Osteocyte (in vitro differentiated cells): ENCODE measurements around the gene C1orf87. TPM values are rescaled to one million over a fixed set of nuclear protein-coding genes. Genes with fewer than 3 reads are reported as not detected.

ENCODE experiments used
- DNase-seq: peaks from one replicate; pipeline ENCODE4 v3.0.0; 2021; ENCODE audit warnings: mixed read lengths; ENCODE audit not compliant: unreplicated experiment; ENCODE audit errors: extremely low spot score
- H3K27ac Mint-ChIP-seq: one replicate; pipeline ENCODE4 v1.8.0; 2021; ENCODE audit warnings: mild to moderate bottlenecking, mixed read lengths; ENCODE audit not compliant: unreplicated experiment
- H3K27me3 Mint-ChIP-seq: one replicate; pipeline ENCODE4 v1.8.0; 2021; ENCODE audit warnings: mixed read lengths; ENCODE audit not compliant: unreplicated experiment
- H3K36me3 Mint-ChIP-seq: one replicate; pipeline ENCODE4 v1.8.0; 2021; ENCODE audit warnings: mixed read lengths; ENCODE audit not compliant: unreplicated experiment
- H3K4me1 Mint-ChIP-seq: one replicate; pipeline ENCODE4 v1.8.0; 2021; ENCODE audit warnings: mixed read lengths; ENCODE audit not compliant: unreplicated experiment
- H3K4me3 Mint-ChIP-seq: one replicate; pipeline ENCODE4 v1.8.0; 2021; ENCODE audit warnings: mild to moderate bottlenecking, moderate library complexity, mixed read lengths; ENCODE audit not compliant: unreplicated experiment
- H3K9me3 Mint-ChIP-seq: one replicate; pipeline ENCODE4 v1.8.0; 2021; ENCODE audit warnings: mixed read lengths; ENCODE audit not compliant: unreplicated experiment
- total RNA-seq: library from RNA; stranded (reverse); gene quantifications from 2 replicates; pipeline ENCODE4 v1.2.1, GENCODE V29; 2021
- TF ChIP-seq, protein P1 (sequence below): fragments of 200-600 bp; sonication (generic); IDR thresholded peaks from 2 replicates; pipeline ENCODE4 v1.5.0; 2021; ENCODE audit warnings: antibody characterized with exemption, mild to moderate bottlenecking, moderate library complexity

C1orf87 gene
- total RNA-seq, 1 donor from 2014 or later: 0.94 TPM

DNA sequence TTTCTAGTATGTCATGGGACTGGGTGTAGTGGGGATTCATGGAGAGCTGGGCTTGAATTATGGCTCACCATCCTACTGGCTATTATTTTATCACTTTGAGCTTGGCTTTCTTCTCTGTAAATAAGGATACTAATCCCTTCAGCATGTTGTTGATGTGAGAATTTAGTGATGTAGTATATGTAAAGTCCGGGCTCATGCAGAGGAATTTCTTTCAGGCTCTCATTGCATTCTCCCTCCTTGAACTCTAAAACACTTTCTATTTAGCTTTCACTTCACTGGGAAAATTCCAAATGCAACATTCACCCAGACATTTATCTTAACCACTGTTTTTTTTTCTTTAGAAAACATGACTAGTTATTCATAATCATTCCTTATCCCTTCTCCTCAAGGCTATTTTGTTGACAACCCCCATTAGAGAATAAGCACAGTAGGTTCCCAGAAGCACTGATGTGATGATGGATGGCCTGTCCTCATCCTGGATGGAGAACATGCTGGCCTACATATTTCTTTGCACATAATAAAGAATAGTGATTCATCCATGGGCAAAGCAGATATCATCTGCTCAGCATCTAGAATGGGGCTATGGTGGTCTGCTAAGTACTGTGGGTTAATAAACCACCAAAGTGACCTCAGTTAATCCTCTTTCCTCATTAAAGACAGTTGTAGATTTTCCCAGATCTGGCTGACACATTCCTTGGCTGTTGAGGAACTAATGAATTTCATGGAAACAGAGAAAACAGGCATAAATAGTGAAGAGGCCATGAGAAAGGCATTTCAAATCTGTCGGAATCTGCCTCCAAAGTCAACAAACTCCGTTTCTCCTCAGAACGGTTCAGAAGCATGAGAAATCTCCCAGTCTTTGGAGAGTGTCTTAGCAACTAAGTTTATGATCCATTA is 79.0 kb downstream of the C1orf87 start:
- TF ChIP-seq, protein P1, sequence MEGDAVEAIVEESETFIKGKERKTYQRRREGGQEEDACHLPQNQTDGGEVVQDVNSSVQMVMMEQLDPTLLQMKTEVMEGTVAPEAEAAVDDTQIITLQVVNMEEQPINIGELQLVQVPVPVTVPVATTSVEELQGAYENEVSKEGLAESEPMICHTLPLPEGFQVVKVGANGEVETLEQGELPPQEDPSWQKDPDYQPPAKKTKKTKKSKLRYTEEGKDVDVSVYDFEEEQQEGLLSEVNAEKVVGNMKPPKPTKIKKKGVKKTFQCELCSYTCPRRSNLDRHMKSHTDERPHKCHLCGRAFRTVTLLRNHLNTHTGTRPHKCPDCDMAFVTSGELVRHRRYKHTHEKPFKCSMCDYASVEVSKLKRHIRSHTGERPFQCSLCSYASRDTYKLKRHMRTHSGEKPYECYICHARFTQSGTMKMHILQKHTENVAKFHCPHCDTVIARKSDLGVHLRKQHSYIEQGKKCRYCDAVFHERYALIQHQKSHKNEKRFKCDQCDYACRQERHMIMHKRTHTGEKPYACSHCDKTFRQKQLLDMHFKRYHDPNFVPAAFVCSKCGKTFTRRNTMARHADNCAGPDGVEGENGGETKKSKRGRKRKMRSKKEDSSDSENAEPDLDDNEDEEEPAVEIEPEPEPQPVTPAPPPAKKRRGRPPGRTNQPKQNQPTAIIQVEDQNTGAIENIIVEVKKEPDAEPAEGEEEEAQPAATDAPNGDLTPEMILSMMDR: no peak
- Mint-ChIP-seq H3K27ac (peak overlapping the region; percentile 97), H3K27me3 (no peaks in the 10 kb centered on the region), H3K9me3 (no peaks in the 10 kb centered on the region), H3K36me3 (no peaks in the 10 kb centered on the region), H3K4me1 (peaks cover 66% of the 10 kb centered on the region), H3K4me3 (peak overlapping the region; percentile 2)
- no peak for DNase-seq

- no peaks in the 10 kb centered on the region for H3K27me3 Mint-ChIP-seq
- H3K9me3 Mint-ChIP-seq: no peaks in the 10 kb centered on the region
- no peaks in the 10 kb centered on the region for H3K36me3 Mint-ChIP-seq
- DNase-seq: no peak
- H3K4me1 Mint-ChIP-seq: peaks cover 50% of the 10 kb centered on the region
- TF ChIP-seq, protein P1: no peak
- peak overlapping the region; percentile 16 for H3K27ac Mint-ChIP-seq
- no peak overlapping the region for H3K4me3 Mint-ChIP-seq
Observed at GRCh38 chr1:59992040-59992820, 81.3 kb downstream of the C1orf87 start.

- no peaks in the 10 kb centered on the region for H3K36me3 Mint-ChIP-seq
- peaks cover 47% of the 10 kb centered on the region for H3K4me1 Mint-ChIP-seq
- no peaks in the 10 kb centered on the region for H3K27me3 Mint-ChIP-seq
- no peak overlapping the region for H3K4me3 Mint-ChIP-seq
- no peaks in the 10 kb centered on the region for H3K9me3 Mint-ChIP-seq
- DNase-seq: no peak
- no peak overlapping the region for H3K27ac Mint-ChIP-seq
- TF ChIP-seq, protein P1: no peak
Observed at GRCh38 chr1:59990470-59990869, 83.1 kb downstream of the C1orf87 start.

DNA sequence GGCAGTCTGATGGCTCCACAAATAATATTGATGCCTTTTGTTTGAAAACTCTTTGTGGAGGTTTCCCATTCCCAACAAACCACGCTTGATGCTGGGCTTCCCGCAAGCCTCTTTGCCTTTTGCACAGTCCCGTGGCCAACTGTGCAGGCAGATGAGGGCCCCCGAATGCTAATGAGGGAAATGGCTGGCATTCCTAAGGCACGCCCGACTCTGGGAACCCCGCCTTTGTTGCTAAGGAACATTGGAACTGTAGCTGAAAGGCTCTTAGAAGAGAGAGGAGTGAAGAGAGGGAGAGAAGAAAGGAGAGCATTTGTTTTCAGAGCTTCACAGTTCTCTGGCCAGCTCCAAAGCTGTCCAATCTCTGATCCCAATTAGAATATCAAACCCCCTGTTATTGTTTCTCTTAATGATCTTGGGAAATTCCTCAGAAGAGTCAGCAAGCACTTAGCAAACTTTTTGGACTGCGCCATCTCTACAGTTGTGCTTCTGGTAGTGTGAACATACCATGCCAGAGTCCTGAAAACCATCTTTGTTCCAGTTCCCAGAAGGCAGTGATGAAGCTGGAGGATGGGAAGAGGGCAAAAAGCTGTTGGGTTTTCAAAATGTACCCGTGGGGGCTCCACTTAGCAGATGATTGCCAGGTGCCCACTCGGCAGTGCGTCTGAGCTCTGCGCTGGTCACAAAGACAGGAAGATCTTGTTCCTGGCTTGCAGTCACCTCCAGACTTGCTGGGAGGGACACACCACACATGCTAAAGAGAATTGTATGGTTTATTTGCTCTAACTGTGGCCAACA is 86.9 kb downstream of the C1orf87 start:
- H3K4me3 Mint-ChIP-seq: no peak overlapping the region
- peak overlapping the region; percentile 89 for H3K27ac Mint-ChIP-seq
- TF ChIP-seq, protein P1: no peak
- H3K27me3 Mint-ChIP-seq: no peaks in the 10 kb centered on the region
- H3K36me3 Mint-ChIP-seq: peaks cover 7% of the 10 kb centered on the region
- H3K9me3 Mint-ChIP-seq: no peaks in the 10 kb centered on the region
- peaks cover 26% of the 10 kb centered on the region for H3K4me1 Mint-ChIP-seq
- no peak for DNase-seq
